ENCODE data around the gene ESRRG.

Gene ESRRG

GRCh38 chr1:216711712-216712111, 11.5 kb downstream of the ESRRG start:
- no peak overlapping the region for H3K9ac ChIP-seq (ENCODE audit: low read depth, low read length, poor library complexity, severe bottlenecking)
- H3F3A ChIP-seq (ENCODE audit: low read depth), result no peaks in the 10 kb centered on the region
- H3K9me3 ChIP-seq (ENCODE audit: insufficient read depth, low read depth, low read length), result no peaks in the 10 kb centered on the region
- no peaks in the 10 kb centered on the region for H3K79me2 ChIP-seq (ENCODE audit: insufficient read depth, low read length)
- H3K27me3 ChIP-seq (ENCODE audit: insufficient read depth, low read length, poor library complexity, severe bottlenecking), result no peaks in the 10 kb centered on the region
- H3K4me1 ChIP-seq (ENCODE audit: insufficient read depth, low read length, poor library complexity, severe bottlenecking), result no peaks in the 10 kb centered on the region
- TF ChIP-seq CTCF (conservative IDR thresholded peaks at IDR 0.05; ENCODE audit: low read length) (no peak), EZH2phosphoT487 (IDR thresholded peaks at IDR 0.05; ENCODE audit: borderline replicate concordance) (no peak)
- H3K4me3 ChIP-seq (ENCODE audit: low read length, poor library complexity, severe bottlenecking), result no peak overlapping the region
- no peaks in the 10 kb centered on the region for H3K9me2 ChIP-seq (replicated peaks; ENCODE audit: low read depth, low read length)
- no peaks in the 10 kb centered on the region for H3K36me3 ChIP-seq (ENCODE audit: insufficient read depth, low read length)
- H2AFZ ChIP-seq (ENCODE audit: low read length), result no peak overlapping the region
- no peak overlapping the region for H3K4me2 ChIP-seq (ENCODE audit: low read depth, low read length, poor library complexity, severe bottlenecking)
- no peaks in the 10 kb centered on the region for H4K20me1 ChIP-seq (ENCODE audit: insufficient read depth, low read length, poor library complexity, severe bottlenecking)

- Histone ChIP-seq H3K36me3 (ENCODE audit: insufficient read depth, low read length) (no peaks in the 10 kb centered on the region), H3K9me2 (replicated peaks; ENCODE audit: low read depth, low read length) (no peaks in the 10 kb centered on the region), H3K79me2 (ENCODE audit: insufficient read depth, low read length) (no peaks in the 10 kb centered on the region), H3K4me1 (ENCODE audit: insufficient read depth, low read length, poor library complexity, severe bottlenecking) (no peaks in the 10 kb centered on the region), H3K9me3 (ENCODE audit: insufficient read depth, low read depth, low read length) (no peaks in the 10 kb centered on the region), H3K27me3 (ENCODE audit: insufficient read depth, low read length, poor library complexity, severe bottlenecking) (no peaks in the 10 kb centered on the region), H3K9ac (ENCODE audit: low read depth, low read length, poor library complexity, severe bottlenecking) (no peak overlapping the region), H3K4me3 (ENCODE audit: low read length, poor library complexity, severe bottlenecking) (no peak overlapping the region), H3F3A (ENCODE audit: low read depth) (no peaks in the 10 kb centered on the region), H3K4me2 (ENCODE audit: low read depth, low read length, poor library complexity, severe bottlenecking) (no peak overlapping the region), H2AFZ (ENCODE audit: low read length) (no peak overlapping the region), H4K20me1 (ENCODE audit: insufficient read depth, low read length, poor library complexity, severe bottlenecking) (no peaks in the 10 kb centered on the region)
- TF ChIP-seq EZH2phosphoT487 (IDR thresholded peaks at IDR 0.05; ENCODE audit: borderline replicate concordance) (no peak), CTCF (conservative IDR thresholded peaks at IDR 0.05; ENCODE audit: low read length) (no peak)
Measured at GRCh38 chr1:216710598-216711333, 12.5 kb downstream of the ESRRG start.

- H3K27me3 ChIP-seq (ENCODE audit: insufficient read depth, low read length, poor library complexity, severe bottlenecking), result no peaks in the 10 kb centered on the region
- TF ChIP-seq EZH2phosphoT487 (IDR thresholded peaks at IDR 0.05; ENCODE audit: borderline replicate concordance) (no peak), CTCF (conservative IDR thresholded peaks at IDR 0.05; ENCODE audit: low read length) (no peak)
- no peaks in the 10 kb centered on the region for H3K4me1 ChIP-seq (ENCODE audit: insufficient read depth, low read length, poor library complexity, severe bottlenecking)
- H3K4me3 ChIP-seq (ENCODE audit: low read length, poor library complexity, severe bottlenecking), result no peak overlapping the region
- H3K9me2 ChIP-seq (replicated peaks; ENCODE audit: low read depth, low read length), result no peaks in the 10 kb centered on the region
- no peaks in the 10 kb centered on the region for H3K36me3 ChIP-seq (ENCODE audit: insufficient read depth, low read length)
- H3F3A ChIP-seq (ENCODE audit: low read depth), result no peaks in the 10 kb centered on the region
- no peak overlapping the region for H3K4me2 ChIP-seq (ENCODE audit: low read depth, low read length, poor library complexity, severe bottlenecking)
- H2AFZ ChIP-seq (ENCODE audit: low read length), result no peak overlapping the region
- H3K79me2 ChIP-seq (ENCODE audit: insufficient read depth, low read length), result no peaks in the 10 kb centered on the region
- no peaks in the 10 kb centered on the region for H3K9me3 ChIP-seq (ENCODE audit: insufficient read depth, low read depth, low read length)
- H3K9ac ChIP-seq (ENCODE audit: low read depth, low read length, poor library complexity, severe bottlenecking), result no peak overlapping the region
- H4K20me1 ChIP-seq (ENCODE audit: insufficient read depth, low read length, poor library complexity, severe bottlenecking), result no peaks in the 10 kb centered on the region
Measured at GRCh38 chr1:216710055-216710454, 13.2 kb downstream of the ESRRG start.

Measured in Loucy (cell line).